ENCODE data around the gene CHAC2. TPM values are rescaled to one million over a fixed set of nuclear protein-coding genes. Genes with fewer than 3 reads are reported as not detected.
"Not testable (repeated sequence)": the region's sequence is repeated elsewhere in the genome, so short reads cannot be mapped to it uniquely, and the experiment has no call there.

The CHAC2 gene
- total RNA-seq, 1 donor = 9.7 TPM

DNA sequence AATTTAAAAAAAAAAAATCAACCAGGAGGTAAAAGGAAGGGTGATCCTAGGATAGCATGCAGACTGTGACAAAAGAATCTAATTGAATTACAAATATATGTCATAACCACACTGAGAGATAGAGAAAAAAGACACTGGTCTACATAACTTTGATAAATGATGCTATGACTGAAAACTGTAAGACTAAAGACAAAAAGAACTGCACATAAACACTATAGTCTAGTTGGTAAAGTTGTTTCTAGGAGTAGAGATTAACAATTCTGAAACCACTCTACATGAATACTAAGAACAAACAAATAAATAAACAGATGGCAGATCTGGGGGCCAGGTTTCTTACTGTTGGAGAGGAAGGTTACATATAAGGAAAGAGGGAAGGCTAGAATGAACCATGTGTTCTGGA lies 14.6 kb upstream of the CHAC2 start:
- TF ChIP-seq, protein P1, sequence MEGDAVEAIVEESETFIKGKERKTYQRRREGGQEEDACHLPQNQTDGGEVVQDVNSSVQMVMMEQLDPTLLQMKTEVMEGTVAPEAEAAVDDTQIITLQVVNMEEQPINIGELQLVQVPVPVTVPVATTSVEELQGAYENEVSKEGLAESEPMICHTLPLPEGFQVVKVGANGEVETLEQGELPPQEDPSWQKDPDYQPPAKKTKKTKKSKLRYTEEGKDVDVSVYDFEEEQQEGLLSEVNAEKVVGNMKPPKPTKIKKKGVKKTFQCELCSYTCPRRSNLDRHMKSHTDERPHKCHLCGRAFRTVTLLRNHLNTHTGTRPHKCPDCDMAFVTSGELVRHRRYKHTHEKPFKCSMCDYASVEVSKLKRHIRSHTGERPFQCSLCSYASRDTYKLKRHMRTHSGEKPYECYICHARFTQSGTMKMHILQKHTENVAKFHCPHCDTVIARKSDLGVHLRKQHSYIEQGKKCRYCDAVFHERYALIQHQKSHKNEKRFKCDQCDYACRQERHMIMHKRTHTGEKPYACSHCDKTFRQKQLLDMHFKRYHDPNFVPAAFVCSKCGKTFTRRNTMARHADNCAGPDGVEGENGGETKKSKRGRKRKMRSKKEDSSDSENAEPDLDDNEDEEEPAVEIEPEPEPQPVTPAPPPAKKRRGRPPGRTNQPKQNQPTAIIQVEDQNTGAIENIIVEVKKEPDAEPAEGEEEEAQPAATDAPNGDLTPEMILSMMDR (IDR thresholded peaks at IDR 0.05; ENCODE audit: insufficient read depth, low read length) = no peak
- no peak for DNase-seq (ENCODE audit: low read depth)
- H3K4me3 ChIP-seq (ENCODE audit: low read depth, low read length) = no peak overlapping the region

DNA sequence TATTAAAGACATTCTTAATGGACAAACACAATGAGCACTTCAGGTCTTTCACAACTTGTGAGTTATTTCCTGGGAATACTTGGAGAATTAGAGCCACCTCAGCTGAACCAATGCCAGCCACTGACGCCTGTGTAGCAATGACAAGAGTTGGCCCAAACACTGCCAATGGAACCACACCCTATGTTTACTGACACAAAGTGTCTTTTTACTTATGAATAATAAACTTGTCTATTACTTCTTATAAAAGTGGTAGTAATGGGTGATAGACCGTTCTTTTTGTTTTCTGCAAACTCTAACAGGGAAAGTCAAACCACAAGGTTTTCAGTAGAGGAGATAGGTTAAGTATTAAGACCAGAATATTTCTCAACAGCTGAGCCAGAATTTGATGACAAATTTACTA lies 12.5 kb upstream of the CHAC2 start:
- no peak overlapping the region for H3K4me3 ChIP-seq (ENCODE audit: low read depth, low read length)
- DNase-seq (ENCODE audit: low read depth) = peak; percentile 44
- TF ChIP-seq, protein P1 (IDR thresholded peaks at IDR 0.05; ENCODE audit: insufficient read depth, low read length) = no peak

DNA sequence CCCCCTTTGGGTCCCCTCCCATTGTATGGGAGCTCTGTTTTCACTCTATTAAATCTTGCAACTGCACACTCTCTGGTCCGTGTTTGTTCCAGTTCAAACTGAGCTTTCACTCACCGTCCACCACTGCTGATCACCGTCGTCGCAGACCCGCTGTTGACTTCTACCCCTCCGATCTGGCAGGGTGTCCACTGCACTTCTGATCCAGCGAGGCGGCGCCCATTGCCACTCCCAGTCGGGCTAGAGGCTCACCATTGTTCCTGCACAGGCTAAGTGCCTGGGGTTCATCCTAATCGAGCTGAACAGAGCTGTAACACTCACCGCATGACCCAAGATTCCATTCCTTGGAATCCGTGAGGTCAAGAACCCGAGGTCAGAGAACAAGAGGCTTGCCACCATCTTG lies 11.0 kb upstream of the CHAC2 start:
- no peak overlapping the region for H3K4me3 ChIP-seq (ENCODE audit: low read depth, low read length)
- DNase-seq (ENCODE audit: low read depth) = no peak
- TF ChIP-seq, protein P1 (IDR thresholded peaks at IDR 0.05; ENCODE audit: insufficient read depth, low read length) = no peak

DNA sequence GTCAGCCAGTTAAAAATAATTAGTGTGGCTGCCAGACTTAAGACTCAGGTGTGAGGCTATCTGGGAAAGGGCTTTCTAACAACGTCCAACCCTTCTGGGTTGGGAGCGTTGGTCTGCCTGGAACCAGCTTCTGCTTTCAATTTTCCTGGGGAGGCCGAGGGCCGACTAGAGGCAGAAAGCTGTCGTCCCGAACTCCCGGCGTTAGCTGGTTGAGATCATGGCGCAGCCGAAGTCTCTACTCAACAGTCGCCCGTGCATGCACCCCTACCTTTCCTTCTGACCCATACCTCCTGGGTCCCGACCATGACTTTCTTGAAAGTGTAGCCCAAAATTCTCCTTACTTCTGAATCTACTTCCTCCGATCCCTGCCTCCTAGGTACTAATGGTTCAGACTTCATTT lies 10.4 kb upstream of the CHAC2 start:
- DNase-seq (ENCODE audit: low read depth); H3K4me3 ChIP-seq (ENCODE audit: low read depth, low read length): not testable (repeated sequence)

DNA sequence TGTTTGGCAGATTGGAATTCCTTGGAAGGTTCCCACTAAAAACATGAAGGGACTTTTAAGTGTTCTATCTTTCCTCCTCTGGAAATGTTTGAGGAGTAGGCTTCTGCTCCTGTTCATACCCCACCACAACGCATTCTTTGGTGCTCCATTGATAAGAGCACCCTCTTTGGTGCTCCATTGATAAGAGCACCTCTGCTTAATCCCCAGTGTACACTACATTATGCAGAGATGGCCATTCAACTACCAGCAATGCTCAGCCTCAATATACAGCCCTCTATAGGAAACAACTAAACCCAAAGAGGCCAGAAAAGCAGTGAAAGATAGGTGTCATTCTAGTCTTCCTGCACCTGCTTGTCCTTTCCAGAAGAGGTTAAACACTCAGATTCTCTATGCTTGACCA lies 1.8 kb upstream of the CHAC2 start:
- no peak overlapping the region for H3K4me3 ChIP-seq (ENCODE audit: low read depth, low read length)
- no peak for DNase-seq (ENCODE audit: low read depth)
- TF ChIP-seq, protein P1 (IDR thresholded peaks at IDR 0.05; ENCODE audit: insufficient read depth, low read length) = no peak

DNA sequence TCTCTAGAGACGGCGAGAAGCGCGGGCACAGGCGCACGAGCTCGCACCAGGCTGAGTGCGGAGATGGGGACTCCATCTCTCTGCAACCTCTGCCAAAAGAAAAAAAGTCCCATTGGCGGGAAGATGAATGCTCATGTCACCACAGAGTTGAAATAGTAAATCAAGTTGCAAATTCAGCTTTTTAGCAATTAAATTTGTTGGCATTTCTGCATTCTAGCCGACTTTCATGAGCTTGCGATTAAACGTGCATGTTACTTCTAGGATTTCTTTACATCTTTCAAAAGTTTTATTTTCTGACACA lies 588 bp downstream of the CHAC2 start:
- DNase-seq (ENCODE audit: low read depth) = no peak
- peak overlapping the region; percentile 85 for H3K4me3 ChIP-seq (ENCODE audit: low read depth, low read length)
- TF ChIP-seq, protein P1 (IDR thresholded peaks at IDR 0.05; ENCODE audit: insufficient read depth, low read length) = no peak

DNA sequence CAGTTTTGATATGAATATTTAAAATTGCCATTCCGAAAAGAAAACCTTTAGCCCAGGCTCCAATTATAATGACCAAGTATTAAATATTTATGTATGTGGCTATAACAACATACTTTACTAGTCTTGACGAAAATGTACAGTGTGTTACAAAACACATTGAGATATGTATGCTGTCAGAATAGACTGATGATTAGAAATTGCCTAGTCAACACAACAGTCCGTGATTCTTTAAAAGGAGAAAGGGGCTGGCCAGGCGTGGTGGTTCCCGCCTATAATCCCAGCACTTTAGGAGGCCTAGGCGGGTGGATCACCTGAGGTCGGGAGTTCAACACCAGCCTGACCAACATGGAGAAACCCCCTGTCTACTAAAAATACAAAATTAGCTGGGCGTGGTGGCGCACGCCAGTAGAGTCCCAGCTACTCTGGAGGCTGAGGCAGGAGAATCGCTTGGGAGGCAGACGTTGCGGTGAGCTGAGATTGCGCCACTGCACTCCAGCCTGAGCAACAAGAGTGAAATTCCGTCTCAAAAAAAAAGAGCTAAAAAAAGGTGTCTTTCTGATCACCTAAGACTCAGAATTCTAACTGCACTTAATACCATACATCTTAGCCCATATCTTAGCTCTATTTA lies 1.8 kb downstream of the CHAC2 start:
- TF ChIP-seq, protein P1 (IDR thresholded peaks at IDR 0.05; ENCODE audit: insufficient read depth, low read length) = no peak
- H3K4me3 ChIP-seq (ENCODE audit: low read depth, low read length) = no peak overlapping the region
- no peak for DNase-seq (ENCODE audit: low read depth)
